RWPE2 (cell line): ENCODE data around the gene ASTN2.

Experiments used
- ATAC-seq: fragments of 200-7000 bp; cut with Tn5 transposase; 3 replicates; pipeline ENCODE4 v1.9.1; 2021; ENCODE audit warnings: low read depth
- DNase-seq: peaks from one replicate; pipeline ENCODE4 v3.0.0-alpha.2; 2020; ENCODE audit warnings: low spot score
- H3K27ac ChIP-seq: fragments of 450-650 bp; 2 replicates; pipeline ENCODE4 v1.5.1; 2017; ENCODE audit warnings: mild to moderate bottlenecking; ENCODE audit not compliant: poor library complexity, severe bottlenecking
- H3K27me3 ChIP-seq: fragments of 250-450 bp; sonication (Bioruptor Pico); 2 replicates; pipeline ENCODE4 v1.5.1; 2021; ENCODE audit warnings: mild to moderate bottlenecking, moderate library complexity; ENCODE audit not compliant: insufficient read depth, poor library complexity, severe bottlenecking
- H3K36me3 ChIP-seq: fragments of 250-450 bp; sonication (Bioruptor Pico); 2 replicates; pipeline ENCODE4 v1.5.1; 2020; ENCODE audit warnings: low read depth, mild to moderate bottlenecking, moderate library complexity
- H3K4me1 ChIP-seq: fragments of 250-450 bp; sonication (Bioruptor Pico); 2 replicates; pipeline ENCODE4 v1.5.1; 2021; ENCODE audit warnings: mild to moderate bottlenecking, moderate library complexity; ENCODE audit not compliant: insufficient read depth, poor library complexity, severe bottlenecking
- H3K4me3 ChIP-seq: fragments of 250-450 bp; sonication (Bioruptor Pico); 2 replicates; pipeline ENCODE4 v1.5.1; 2021; ENCODE audit warnings: mild to moderate bottlenecking, moderate library complexity; ENCODE audit not compliant: severe bottlenecking
- H3K9me3 ChIP-seq: fragments of 250-450 bp; sonication (Bioruptor Pico); 2 replicates; pipeline ENCODE4 v1.5.1; 2021; ENCODE audit warnings: mild to moderate bottlenecking, moderate library complexity; ENCODE audit not compliant: severe bottlenecking
- TF ChIP-seq, protein P1 (sequence below): fragments of 450-650 bp; IDR thresholded peaks from one replicate; pipeline ENCODE4 v1.5.1; 2017; ENCODE audit warnings: mild to moderate bottlenecking, moderate library complexity; ENCODE audit not compliant: poor library complexity, severe bottlenecking

ASTN2 gene

DNA sequence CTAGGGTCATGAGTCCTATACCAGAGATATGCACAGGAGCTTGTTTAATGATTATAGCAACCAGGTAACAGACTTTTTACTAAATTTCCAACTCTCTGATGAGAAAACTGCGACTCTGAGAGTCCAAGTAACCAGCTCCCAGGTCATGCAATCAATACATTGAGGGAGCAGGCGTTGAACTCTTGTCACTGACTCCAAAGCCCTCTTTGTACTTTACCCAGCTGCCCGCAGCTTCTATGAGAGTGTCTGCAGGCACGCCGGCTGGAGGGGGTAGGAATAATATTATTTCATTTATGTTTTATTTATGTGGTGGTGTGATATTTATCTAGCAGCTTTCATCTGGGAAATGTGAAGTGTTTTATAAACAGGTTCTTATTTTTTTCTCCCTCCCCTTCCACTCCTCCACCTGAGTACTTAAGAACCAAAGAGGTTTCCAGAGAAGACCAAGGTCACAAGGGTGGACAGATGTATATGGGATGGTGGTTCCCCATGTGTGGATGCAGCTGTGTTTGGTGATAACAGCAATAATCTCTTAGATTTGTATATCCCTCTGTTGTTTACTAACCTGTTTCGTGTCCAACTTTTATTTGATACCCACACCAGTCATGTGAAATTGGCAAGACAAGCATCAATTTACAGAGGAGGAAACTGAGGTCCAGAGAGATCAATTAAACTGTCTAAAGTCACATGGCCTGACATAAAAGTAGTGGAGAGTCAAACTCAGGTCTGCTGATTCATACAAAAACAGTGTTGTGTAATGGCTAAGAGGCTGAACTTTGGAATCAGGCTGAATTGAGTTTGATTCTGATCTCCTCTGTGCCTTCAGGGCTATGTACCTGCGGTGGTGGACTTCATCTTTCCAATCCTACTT, 867.9 kb downstream of the ASTN2 start:
- no peaks in the 10 kb centered on the region for H3K27me3 ChIP-seq
- peaks cover 29% of the 10 kb centered on the region for H3K4me1 ChIP-seq
- no peaks in the 10 kb centered on the region for H3K9me3 ChIP-seq
- TF ChIP-seq, protein P1, sequence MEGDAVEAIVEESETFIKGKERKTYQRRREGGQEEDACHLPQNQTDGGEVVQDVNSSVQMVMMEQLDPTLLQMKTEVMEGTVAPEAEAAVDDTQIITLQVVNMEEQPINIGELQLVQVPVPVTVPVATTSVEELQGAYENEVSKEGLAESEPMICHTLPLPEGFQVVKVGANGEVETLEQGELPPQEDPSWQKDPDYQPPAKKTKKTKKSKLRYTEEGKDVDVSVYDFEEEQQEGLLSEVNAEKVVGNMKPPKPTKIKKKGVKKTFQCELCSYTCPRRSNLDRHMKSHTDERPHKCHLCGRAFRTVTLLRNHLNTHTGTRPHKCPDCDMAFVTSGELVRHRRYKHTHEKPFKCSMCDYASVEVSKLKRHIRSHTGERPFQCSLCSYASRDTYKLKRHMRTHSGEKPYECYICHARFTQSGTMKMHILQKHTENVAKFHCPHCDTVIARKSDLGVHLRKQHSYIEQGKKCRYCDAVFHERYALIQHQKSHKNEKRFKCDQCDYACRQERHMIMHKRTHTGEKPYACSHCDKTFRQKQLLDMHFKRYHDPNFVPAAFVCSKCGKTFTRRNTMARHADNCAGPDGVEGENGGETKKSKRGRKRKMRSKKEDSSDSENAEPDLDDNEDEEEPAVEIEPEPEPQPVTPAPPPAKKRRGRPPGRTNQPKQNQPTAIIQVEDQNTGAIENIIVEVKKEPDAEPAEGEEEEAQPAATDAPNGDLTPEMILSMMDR, result no peak
- DNase-seq (no peak), ATAC-seq (no peak)
- no peaks in the 10 kb centered on the region for H3K36me3 ChIP-seq
- H3K4me3 ChIP-seq, result no peak overlapping the region
- H3K27ac ChIP-seq, result no peak overlapping the region

DNA sequence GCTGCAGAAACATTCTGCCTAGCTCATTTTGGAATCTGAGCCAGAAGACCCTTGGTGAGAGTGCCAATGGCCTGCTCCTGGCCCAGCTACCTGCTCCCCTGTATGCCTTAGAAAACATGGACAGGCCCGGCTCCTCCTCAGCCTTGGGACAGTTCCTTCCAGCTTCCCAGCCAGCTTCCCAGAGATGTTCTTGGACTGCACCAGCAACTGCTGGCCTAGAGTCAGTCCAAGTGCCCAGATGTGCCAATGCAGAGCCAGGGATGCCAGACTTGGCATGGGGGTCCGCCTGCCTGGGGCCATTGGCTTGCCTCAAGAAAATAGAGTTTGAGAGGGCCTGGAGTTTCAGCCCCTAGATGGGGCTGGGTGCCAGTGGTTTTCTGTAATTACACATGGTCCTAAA, 870.0 kb downstream of the ASTN2 start:
- DNase-seq (no peak), ATAC-seq (no peak)

GRCh38 chr9:116543731-116544400, 871.0 kb downstream of the ASTN2 start:
- no peaks in the 10 kb centered on the region for H3K9me3 ChIP-seq
- no peak overlapping the region for H3K4me3 ChIP-seq
- no peaks in the 10 kb centered on the region for H3K36me3 ChIP-seq
- peaks cover 6% of the 10 kb centered on the region for H3K4me1 ChIP-seq
- DNase-seq (no peak), ATAC-seq (no peak)
- TF ChIP-seq, protein P1, result no peak
- no peak overlapping the region for H3K27ac ChIP-seq
- H3K27me3 ChIP-seq, result no peaks in the 10 kb centered on the region

More for the DNA sequence above, 870.0 kb downstream of the ASTN2 start:
- no peaks in the 10 kb centered on the region for H3K27me3 ChIP-seq
- no peak overlapping the region for H3K27ac ChIP-seq
- H3K4me1 ChIP-seq, result peaks cover 13% of the 10 kb centered on the region
- TF ChIP-seq, protein P1, result no peak
- no peak overlapping the region for H3K4me3 ChIP-seq
- no peaks in the 10 kb centered on the region for H3K9me3 ChIP-seq
- H3K36me3 ChIP-seq, result no peaks in the 10 kb centered on the region

GRCh38 chr9:116541402-116541801, 873.5 kb downstream of the ASTN2 start:
- Histone ChIP-seq H3K4me3 (no peak overlapping the region), H3K27ac (no peak overlapping the region), H3K9me3 (no peaks in the 10 kb centered on the region), H3K36me3 (no peaks in the 10 kb centered on the region), H3K27me3 (no peaks in the 10 kb centered on the region), H3K4me1 (no peaks in the 10 kb centered on the region)
- ATAC-seq, result no peak
- TF ChIP-seq, protein P1, result no peak
- DNase-seq, result no peak
